Measurements from ENCODE around the gene OSCP1.
A peak's percentile ranks its signal among the peaks of the same experiment; 100 is the strongest.

OSCP1 gene

GRCh38 chr1:36463803-36464604 lies 13.8 kb upstream of the OSCP1 start, which contains the start of gene MRPS15:
Gene MRPS15 (minus strand): TSS chr1:36464384. CDS start chr1:36464275, 109 bp downstream.
- Histone ChIP-seq H3K27me3 (replicated peaks; ENCODE audit: control insufficient read depth, insufficient read depth, low read length) (no peaks in the 10 kb centered on the region), H3K4me3 (replicated peaks; ENCODE audit: low read depth, low read length) (peak within 1 kb of the TSS; percentile 71), H3K36me3 (ENCODE audit: control insufficient read depth, insufficient read depth, low read length) (peaks cover 15% of the 10 kb centered on the region)
- no peak for TF ChIP-seq CTCF (IDR thresholded peaks at IDR 0.05; ENCODE audit: insufficient read depth, low read length, poor library complexity, severe bottlenecking)
- DNase-seq (ENCODE audit: extremely low read depth, insufficient read length) = peak; percentile 93

GRCh38 chr1:36463463-36463802 lies 13.2 kb upstream of the OSCP1 start:
- TF ChIP-seq CTCF (IDR thresholded peaks at IDR 0.05; ENCODE audit: insufficient read depth, low read length, poor library complexity, severe bottlenecking) = no peak
- H3K27me3 ChIP-seq (replicated peaks; ENCODE audit: control insufficient read depth, insufficient read depth, low read length) = no peaks in the 10 kb centered on the region

GRCh38 chr1:36458910-36459309 lies 8.7 kb upstream of the OSCP1 start:
- DNase-seq (ENCODE audit: extremely low read depth, insufficient read length) = no peak
- TF ChIP-seq CTCF (IDR thresholded peaks at IDR 0.05; ENCODE audit: insufficient read depth, low read length, poor library complexity, severe bottlenecking) = no peak
- peaks cover 29% of the 10 kb centered on the region for H3K36me3 ChIP-seq (ENCODE audit: control insufficient read depth, insufficient read depth, low read length)
- no peaks in the 10 kb centered on the region for H3K27me3 ChIP-seq (replicated peaks; ENCODE audit: control insufficient read depth, insufficient read depth, low read length)
- no peak overlapping the region for H3K4me3 ChIP-seq (replicated peaks; ENCODE audit: low read depth, low read length)

More at GRCh38 chr1:36463463-36463802, 13.2 kb upstream of the OSCP1 start:
- DNase-seq (ENCODE audit: extremely low read depth, insufficient read length) = no peak
- Histone ChIP-seq H3K4me3 (replicated peaks; ENCODE audit: low read depth, low read length) (peak overlapping the region; percentile 71), H3K36me3 (ENCODE audit: control insufficient read depth, insufficient read depth, low read length) (peaks cover 15% of the 10 kb centered on the region)

GRCh38 chr1:36457691-36458090 lies 7.4 kb upstream of the OSCP1 start:
- no peak for TF ChIP-seq CTCF (IDR thresholded peaks at IDR 0.05; ENCODE audit: insufficient read depth, low read length, poor library complexity, severe bottlenecking)
- H3K4me3 ChIP-seq (replicated peaks; ENCODE audit: low read depth, low read length) = no peak overlapping the region
- peaks cover 29% of the 10 kb centered on the region for H3K36me3 ChIP-seq (ENCODE audit: control insufficient read depth, insufficient read depth, low read length)
- no peak for DNase-seq (ENCODE audit: extremely low read depth, insufficient read length)
- H3K27me3 ChIP-seq (replicated peaks; ENCODE audit: control insufficient read depth, insufficient read depth, low read length) = no peaks in the 10 kb centered on the region

GRCh38 chr1:36456391-36456928 lies 6.2 kb upstream of the OSCP1 start:
- no peak overlapping the region for H3K4me3 ChIP-seq (replicated peaks; ENCODE audit: low read depth, low read length)
- H3K36me3 ChIP-seq (ENCODE audit: control insufficient read depth, insufficient read depth, low read length) = peaks cover 24% of the 10 kb centered on the region
- TF ChIP-seq CTCF (IDR thresholded peaks at IDR 0.05; ENCODE audit: insufficient read depth, low read length, poor library complexity, severe bottlenecking) = no peak
- no peak for DNase-seq (ENCODE audit: extremely low read depth, insufficient read length)
- no peaks in the 10 kb centered on the region for H3K27me3 ChIP-seq (replicated peaks; ENCODE audit: control insufficient read depth, insufficient read depth, low read length)
